ENCODE data around the gene SCFD2. TPM values are rescaled to one million over a fixed set of nuclear protein-coding genes. Genes with fewer than 3 reads are reported as not detected.

The SCFD2 gene
- total RNA-seq, 1 experiment from 2014 or later: 12.4 TPM

DNA sequence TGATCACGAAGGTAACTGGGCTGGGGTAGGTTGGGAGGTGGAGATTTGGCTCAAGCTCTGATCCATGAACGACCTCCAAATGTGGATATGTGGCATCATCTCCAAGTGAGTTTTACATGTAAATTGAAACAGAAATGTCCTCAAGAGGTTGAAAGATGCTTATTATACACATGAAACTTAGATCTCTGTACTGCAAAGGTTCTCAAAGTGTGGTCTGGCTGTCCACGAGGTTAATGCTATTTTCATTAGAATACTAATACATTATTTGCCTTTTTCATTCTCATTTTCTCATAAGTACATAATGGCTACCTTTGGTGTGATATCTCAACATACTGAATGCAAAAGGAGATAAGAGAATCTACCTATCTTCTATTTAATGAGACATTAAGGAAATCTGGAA lies 305.6 kb downstream of the SCFD2 start:
- CTCF ChIA-PET: interaction anchor here (1.4 kb wide), 1 partner anchor 8 kb away, joined by 4 read pairs; no protein-coding TSS in a partner anchor
- TF ChIP-seq SMAD3 (CRISPR knock-in tag; IDR thresholded peaks at IDR 0.05; ENCODE audit: borderline replicate concordance) (no peak), NFE2L1 (CRISPR knock-in tag; IDR thresholded peaks at IDR 0.05) (no peak), GABPB1 (CRISPR knock-in tag; IDR thresholded peaks at IDR 0.05) (no peak), ZNF232 (CRISPR knock-in tag; IDR thresholded peaks at IDR 0.05) (no peak), CTCF (IDR thresholded peaks at IDR 0.05) (no peak)
- TF ChIP-seq, protein P1, sequence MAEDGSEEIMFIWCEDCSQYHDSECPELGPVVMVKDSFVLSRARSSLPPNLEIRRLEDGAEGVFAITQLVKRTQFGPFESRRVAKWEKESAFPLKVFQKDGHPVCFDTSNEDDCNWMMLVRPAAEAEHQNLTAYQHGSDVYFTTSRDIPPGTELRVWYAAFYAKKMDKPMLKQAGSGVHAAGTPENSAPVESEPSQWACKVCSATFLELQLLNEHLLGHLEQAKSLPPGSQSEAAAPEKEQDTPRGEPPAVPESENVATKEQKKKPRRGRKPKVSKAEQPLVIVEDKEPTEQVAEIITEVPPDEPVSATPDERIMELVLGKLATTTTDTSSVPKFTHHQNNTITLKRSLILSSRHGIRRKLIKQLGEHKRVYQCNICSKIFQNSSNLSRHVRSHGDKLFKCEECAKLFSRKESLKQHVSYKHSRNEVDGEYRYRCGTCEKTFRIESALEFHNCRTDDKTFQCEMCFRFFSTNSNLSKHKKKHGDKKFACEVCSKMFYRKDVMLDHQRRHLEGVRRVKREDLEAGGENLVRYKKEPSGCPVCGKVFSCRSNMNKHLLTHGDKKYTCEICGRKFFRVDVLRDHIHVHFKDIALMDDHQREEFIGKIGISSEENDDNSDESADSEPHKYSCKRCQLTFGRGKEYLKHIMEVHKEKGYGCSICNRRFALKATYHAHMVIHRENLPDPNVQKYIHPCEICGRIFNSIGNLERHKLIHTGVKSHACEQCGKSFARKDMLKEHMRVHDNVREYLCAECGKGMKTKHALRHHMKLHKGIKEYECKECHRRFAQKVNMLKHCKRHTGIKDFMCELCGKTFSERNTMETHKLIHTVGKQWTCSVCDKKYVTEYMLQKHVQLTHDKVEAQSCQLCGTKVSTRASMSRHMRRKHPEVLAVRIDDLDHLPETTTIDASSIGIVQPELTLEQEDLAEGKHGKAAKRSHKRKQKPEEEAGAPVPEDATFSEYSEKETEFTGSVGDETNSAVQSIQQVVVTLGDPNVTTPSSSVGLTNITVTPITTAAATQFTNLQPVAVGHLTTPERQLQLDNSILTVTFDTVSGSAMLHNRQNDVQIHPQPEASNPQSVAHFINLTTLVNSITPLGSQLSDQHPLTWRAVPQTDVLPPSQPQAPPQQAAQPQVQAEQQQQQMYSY (CRISPR knock-in tag; IDR thresholded peaks at IDR 0.05): no peak
- TF ChIP-seq, protein P2, sequence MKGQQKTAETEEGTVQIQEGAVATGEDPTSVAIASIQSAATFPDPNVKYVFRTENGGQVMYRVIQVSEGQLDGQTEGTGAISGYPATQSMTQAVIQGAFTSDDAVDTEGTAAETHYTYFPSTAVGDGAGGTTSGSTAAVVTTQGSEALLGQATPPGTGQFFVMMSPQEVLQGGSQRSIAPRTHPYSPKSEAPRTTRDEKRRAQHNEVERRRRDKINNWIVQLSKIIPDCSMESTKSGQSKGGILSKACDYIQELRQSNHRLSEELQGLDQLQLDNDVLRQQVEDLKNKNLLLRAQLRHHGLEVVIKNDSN (CRISPR knock-in tag; IDR thresholded peaks at IDR 0.05): no peak
- DNase-seq (ENCODE audit: low spot score) (no peak), ATAC-seq (no peak)
- POLR2A ChIA-PET: no interaction called here
- Mint-ChIP-seq H3K27me3 (ENCODE audit: low read depth) (no peaks in the 10 kb centered on the region), H3K4me1 (peaks cover 15% of the 10 kb centered on the region), H3K9me3 (peaks cover 3% of the 10 kb centered on the region; the same call in 1 of the 2 replicates), H3K27ac (no peak overlapping the region), H3K4me3 (no peak overlapping the region), H3K36me3 (no peaks in the 10 kb centered on the region)

- Mint-ChIP-seq H3K27ac (no peak overlapping the region), H3K27me3 (ENCODE audit: low read depth) (no peaks in the 10 kb centered on the region), H3K36me3 (no peaks in the 10 kb centered on the region), H3K4me3 (no peak overlapping the region), H3K4me1 (peaks cover 15% of the 10 kb centered on the region), H3K9me3 (peaks cover 3% of the 10 kb centered on the region; the same call in 1 of the 2 replicates)
- ChIA-PET CTCF (interaction anchor here (1.4 kb wide), 1 partner anchor 542 kb away, joined by 3 read pairs; no protein-coding TSS in a partner anchor), POLR2A (no interaction called here)
- ATAC-seq (no peak), DNase-seq (ENCODE audit: low spot score) (no peak)
- TF ChIP-seq, protein P3, sequence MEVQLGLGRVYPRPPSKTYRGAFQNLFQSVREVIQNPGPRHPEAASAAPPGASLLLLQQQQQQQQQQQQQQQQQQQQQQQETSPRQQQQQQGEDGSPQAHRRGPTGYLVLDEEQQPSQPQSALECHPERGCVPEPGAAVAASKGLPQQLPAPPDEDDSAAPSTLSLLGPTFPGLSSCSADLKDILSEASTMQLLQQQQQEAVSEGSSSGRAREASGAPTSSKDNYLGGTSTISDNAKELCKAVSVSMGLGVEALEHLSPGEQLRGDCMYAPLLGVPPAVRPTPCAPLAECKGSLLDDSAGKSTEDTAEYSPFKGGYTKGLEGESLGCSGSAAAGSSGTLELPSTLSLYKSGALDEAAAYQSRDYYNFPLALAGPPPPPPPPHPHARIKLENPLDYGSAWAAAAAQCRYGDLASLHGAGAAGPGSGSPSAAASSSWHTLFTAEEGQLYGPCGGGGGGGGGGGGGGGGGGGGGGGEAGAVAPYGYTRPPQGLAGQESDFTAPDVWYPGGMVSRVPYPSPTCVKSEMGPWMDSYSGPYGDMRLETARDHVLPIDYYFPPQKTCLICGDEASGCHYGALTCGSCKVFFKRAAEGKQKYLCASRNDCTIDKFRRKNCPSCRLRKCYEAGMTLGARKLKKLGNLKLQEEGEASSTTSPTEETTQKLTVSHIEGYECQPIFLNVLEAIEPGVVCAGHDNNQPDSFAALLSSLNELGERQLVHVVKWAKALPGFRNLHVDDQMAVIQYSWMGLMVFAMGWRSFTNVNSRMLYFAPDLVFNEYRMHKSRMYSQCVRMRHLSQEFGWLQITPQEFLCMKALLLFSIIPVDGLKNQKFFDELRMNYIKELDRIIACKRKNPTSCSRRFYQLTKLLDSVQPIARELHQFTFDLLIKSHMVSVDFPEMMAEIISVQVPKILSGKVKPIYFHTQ (CRISPR knock-in tag; IDR thresholded peaks at IDR 0.05): no peak
- no peak for TF ChIP-seq NFATC4 (CRISPR knock-in tag; IDR thresholded peaks at IDR 0.05)
- TF ChIP-seq, protein P4, sequence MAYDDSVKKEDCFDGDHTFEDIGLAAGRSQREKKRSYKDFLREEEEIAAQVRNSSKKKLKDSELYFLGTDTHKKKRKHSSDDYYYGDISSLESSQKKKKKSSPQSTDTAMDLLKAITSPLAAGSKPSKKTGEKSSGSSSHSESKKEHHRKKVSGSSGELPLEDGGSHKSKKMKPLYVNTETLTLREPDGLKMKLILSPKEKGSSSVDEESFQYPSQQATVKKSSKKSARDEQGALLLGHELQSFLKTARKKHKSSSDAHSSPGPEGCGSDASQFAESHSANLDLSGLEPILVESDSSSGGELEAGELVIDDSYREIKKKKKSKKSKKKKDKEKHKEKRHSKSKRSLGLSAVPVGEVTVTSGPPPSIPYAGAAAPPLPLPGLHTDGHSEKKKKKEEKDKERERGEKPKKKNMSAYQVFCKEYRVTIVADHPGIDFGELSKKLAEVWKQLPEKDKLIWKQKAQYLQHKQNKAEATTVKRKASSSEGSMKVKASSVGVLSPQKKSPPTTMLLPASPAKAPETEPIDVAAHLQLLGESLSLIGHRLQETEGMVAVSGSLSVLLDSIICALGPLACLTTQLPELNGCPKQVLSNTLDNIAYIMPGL (CRISPR knock-in tag; IDR thresholded peaks at IDR 0.05): no peak
- no peak for TF ChIP-seq SMAD3 (CRISPR knock-in tag; IDR thresholded peaks at IDR 0.05; ENCODE audit: borderline replicate concordance)
- no peak for TF ChIP-seq SOX15 (CRISPR knock-in tag; IDR thresholded peaks at IDR 0.05)
- no peak for TF ChIP-seq NR3C1 (CRISPR knock-in tag; conservative IDR thresholded peaks at IDR 0.05; ENCODE audit: low read depth)
- no peak for TF ChIP-seq MYBL2 (CRISPR knock-in tag; IDR thresholded peaks at IDR 0.05)
- TF ChIP-seq CTCF (IDR thresholded peaks at IDR 0.05): no peak
- no peak for TF ChIP-seq NFYB (CRISPR knock-in tag; conservative IDR thresholded peaks at IDR 0.05; ENCODE audit: low read depth)
- TF ChIP-seq, protein P5, sequence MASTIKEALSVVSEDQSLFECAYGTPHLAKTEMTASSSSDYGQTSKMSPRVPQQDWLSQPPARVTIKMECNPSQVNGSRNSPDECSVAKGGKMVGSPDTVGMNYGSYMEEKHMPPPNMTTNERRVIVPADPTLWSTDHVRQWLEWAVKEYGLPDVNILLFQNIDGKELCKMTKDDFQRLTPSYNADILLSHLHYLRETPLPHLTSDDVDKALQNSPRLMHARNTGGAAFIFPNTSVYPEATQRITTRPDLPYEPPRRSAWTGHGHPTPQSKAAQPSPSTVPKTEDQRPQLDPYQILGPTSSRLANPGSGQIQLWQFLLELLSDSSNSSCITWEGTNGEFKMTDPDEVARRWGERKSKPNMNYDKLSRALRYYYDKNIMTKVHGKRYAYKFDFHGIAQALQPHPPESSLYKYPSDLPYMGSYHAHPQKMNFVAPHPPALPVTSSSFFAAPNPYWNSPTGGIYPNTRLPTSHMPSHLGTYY (CRISPR knock-in tag; IDR thresholded peaks at IDR 0.05): no peak
- TF ChIP-seq, protein P6, sequence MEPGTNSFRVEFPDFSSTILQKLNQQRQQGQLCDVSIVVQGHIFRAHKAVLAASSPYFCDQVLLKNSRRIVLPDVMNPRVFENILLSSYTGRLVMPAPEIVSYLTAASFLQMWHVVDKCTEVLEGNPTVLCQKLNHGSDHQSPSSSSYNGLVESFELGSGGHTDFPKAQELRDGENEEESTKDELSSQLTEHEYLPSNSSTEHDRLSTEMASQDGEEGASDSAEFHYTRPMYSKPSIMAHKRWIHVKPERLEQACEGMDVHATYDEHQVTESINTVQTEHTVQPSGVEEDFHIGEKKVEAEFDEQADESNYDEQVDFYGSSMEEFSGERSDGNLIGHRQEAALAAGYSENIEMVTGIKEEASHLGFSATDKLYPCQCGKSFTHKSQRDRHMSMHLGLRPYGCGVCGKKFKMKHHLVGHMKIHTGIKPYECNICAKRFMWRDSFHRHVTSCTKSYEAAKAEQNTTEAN (CRISPR knock-in tag; IDR thresholded peaks at IDR 0.05): no peak
Observed at GRCh38 chr4:53059871-53060270, 306.0 kb downstream of the SCFD2 start.

Data from WTC11 (cell line).